Liver (tissue), 9 donors: ENCODE results near the gene DYRK3. TPM values are rescaled to one million over a fixed set of nuclear protein-coding genes. Genes with fewer than 3 reads are reported as not detected.

Source experiments
- DNase-seq: peaks from one replicate; pipeline ENCODE4 v3.0.0-alpha.2; 2017; ENCODE audit warnings: low spot score
- H3K27ac ChIP-seq, 2 donors: one replicate each; pipeline ENCODE4 v1.7.0; 2013; ENCODE audit warnings: inconsistent platforms in 2 of 2, low read length in 2 of 2, control low read depth in 1 of 2, low read depth in 1 of 2, mild to moderate bottlenecking in 1 of 2
- H3K27me3 ChIP-seq, 4 donors: one replicate each; pipeline versions ENCODE4 v1.6.1 to v1.7.0; 2013; ENCODE audit warnings: low read length in 3 of 4, inconsistent platforms in 1 of 4, mild to moderate bottlenecking in 1 of 4, moderate library complexity in 1 of 4; ENCODE audit not compliant: control insufficient read depth in 4 of 4, insufficient read depth in 4 of 4
- H3K36me3 ChIP-seq, 4 donors: one replicate each; pipeline versions ENCODE4 v1.6.1 to v1.7.0; 2013; ENCODE audit warnings: low read length in 3 of 4, mild to moderate bottlenecking in 3 of 4, low read depth in 1 of 4, moderate library complexity in 1 of 4; ENCODE audit not compliant: control insufficient read depth in 4 of 4, insufficient read depth in 3 of 4
- H3K4me1 ChIP-seq, 4 donors: one replicate each; pipeline versions ENCODE4 v1.6.1 to v1.7.0; 2013; ENCODE audit warnings: low read length in 3 of 4, mild to moderate bottlenecking in 3 of 4, moderate library complexity in 1 of 4; ENCODE audit not compliant: control insufficient read depth in 4 of 4, insufficient read depth in 4 of 4
- H3K4me3 ChIP-seq, 3 donors: one replicate each; pipeline versions ENCODE4 v1.6.1 to v1.7.0; 2013; ENCODE audit warnings: low read length in 3 of 3, control low read depth in 1 of 3, low read depth in 1 of 3, mild to moderate bottlenecking in 1 of 3
- H3K9ac ChIP-seq, 2 donors: one replicate each; pipeline ENCODE4 v1.7.0; 2013; ENCODE audit warnings: low read length in 2 of 2, mild to moderate bottlenecking in 2 of 2, moderate library complexity in 2 of 2, control low read depth in 1 of 2, low read depth in 1 of 2
- H3K9me3 ChIP-seq, 4 donors: one replicate each; pipeline versions ENCODE4 v1.6.1 to v1.7.0; 2013; ENCODE audit warnings: low read length in 3 of 4; ENCODE audit not compliant: control insufficient read depth in 4 of 4
- ATF3 ChIP-seq: IDR thresholded peaks from 2 replicates; pipeline ENCODE4 v1.6.1; 2016; ENCODE audit warnings: antibody characterized with exemption
- EGR1 ChIP-seq, 2 donors: IDR thresholded peaks; 2 replicates each; pipeline ENCODE4 v1.6.1; 2016 to 2018; ENCODE audit warnings: antibody characterized with exemption in 2 of 2, low read depth in 2 of 2
- FOXA1 ChIP-seq: IDR thresholded peaks from 2 replicates; pipeline ENCODE4 v1.6.1; 2016; ENCODE audit warnings: antibody characterized with exemption
- FOXA2 ChIP-seq: IDR thresholded peaks from 2 replicates; pipeline ENCODE4 v1.6.1; 2016; ENCODE audit warnings: antibody characterized with exemption
- GABPA ChIP-seq, 2 donors: IDR thresholded peaks in 1 of 2; conservative IDR thresholded peaks in 1 of 2; 2 replicates each; pipeline ENCODE4 v1.6.1; 2016; ENCODE audit warnings: antibody characterized with exemption in 2 of 2, mild to moderate bottlenecking in 1 of 2, moderate library complexity in 1 of 2
- HNF4A ChIP-seq, 2 donors: conservative IDR thresholded peaks; 2 replicates each; pipeline ENCODE4 v1.6.1; 2016; ENCODE audit warnings: antibody characterized with exemption in 2 of 2, mild to moderate bottlenecking in 2 of 2
- HNF4G ChIP-seq: IDR thresholded peaks from 2 replicates; pipeline ENCODE4 v1.6.1; 2016; ENCODE audit warnings: antibody characterized with exemption
- JUND ChIP-seq, 2 donors: IDR thresholded peaks; 2 replicates each; pipeline ENCODE4 v1.6.1; 2016; ENCODE audit warnings: antibody characterized with exemption in 2 of 2
- MAX ChIP-seq: IDR thresholded peaks from 2 replicates; pipeline ENCODE4 v1.6.1; 2016; ENCODE audit warnings: antibody characterized with exemption
- NR2F2 ChIP-seq: IDR thresholded peaks from 2 replicates; pipeline ENCODE4 v1.6.1; 2016; ENCODE audit warnings: antibody characterized with exemption
- RAD21 ChIP-seq, 2 donors: IDR thresholded peaks; 2 replicates each; pipeline ENCODE4 v1.6.1; 2016; ENCODE audit warnings: antibody characterized with exemption in 2 of 2, mild to moderate bottlenecking in 2 of 2
- REST ChIP-seq: IDR thresholded peaks from 2 replicates; pipeline ENCODE4 v1.6.1; 2016; ENCODE audit warnings: antibody characterized with exemption, mild to moderate bottlenecking
- RXRA ChIP-seq, 2 donors: IDR thresholded peaks; 2 replicates each; pipeline ENCODE4 v1.6.1; 2017 to 2018; ENCODE audit warnings: antibody characterized with exemption in 2 of 2, mild to moderate bottlenecking in 1 of 2
- SP1 ChIP-seq: IDR thresholded peaks from 2 replicates; pipeline ENCODE4 v1.6.1; 2018; ENCODE audit warnings: antibody characterized with exemption, mild to moderate bottlenecking
- TAF1 ChIP-seq: conservative IDR thresholded peaks from 2 replicates; pipeline ENCODE4 v1.6.1; 2016; ENCODE audit warnings: antibody characterized with exemption, mild to moderate bottlenecking
- YY1 ChIP-seq: IDR thresholded peaks from 2 replicates; pipeline ENCODE4 v1.6.1; 2016; ENCODE audit warnings: antibody characterized with exemption, mild to moderate bottlenecking
- WGBS: extraction: QIAGEN DNeasy Blood & Tissue Kit; methylation state at CpG from one replicate; pipeline ENCODE4 v1.1.7; 2013; 5-methylcytosine and 5-hydroxymethylcytosine counted together
- polyA plus RNA-seq, 2 donors: library from polyadenylated mRNA; stranded (reverse) in 1 of 2; unstranded in 1 of 2; fragments of 200-250 nt in 1 of 2; fragments of >200 nt in 1 of 2; fragmentation: Nextera tagmentation in 1 of 2; extraction: Ambion mirVana in 1 of 2; gene quantifications; one replicate each; pipeline versions ENCODE4 v1.2.1 to v1.2.3, GENCODE V29; 2013 to 2015
- total RNA-seq, 2 donors: library from RNA; depleted of rRNA; stranded (reverse); fragments of >200 nt; gene quantifications; one replicate each; pipeline ENCODE4 v1.2.3, GENCODE V29; 2014
- TF ChIP-seq, protein P1 (sequence below): IDR thresholded peaks from 2 replicates; pipeline ENCODE4 v1.6.1; 2016; ENCODE audit warnings: antibody characterized with exemption
- TF ChIP-seq, protein P2 (sequence below): fragments of 150-350 bp; IDR thresholded peaks from 2 replicates; pipeline ENCODE4 v1.5.1; 2017; ENCODE audit warnings: improper control_type of control experiment, low read depth, low read length; ENCODE audit not compliant: missing input control
- donor health status: healthy.
- donor health status: healthy.
- donor health status: healthy.
- donor health status: healthy.
- donor health status: healthy.

DYRK3 gene
- total and polyA plus RNA-seq, 4 donors, result 1.5 to 41.8 (median 5.0) TPM

DNA sequence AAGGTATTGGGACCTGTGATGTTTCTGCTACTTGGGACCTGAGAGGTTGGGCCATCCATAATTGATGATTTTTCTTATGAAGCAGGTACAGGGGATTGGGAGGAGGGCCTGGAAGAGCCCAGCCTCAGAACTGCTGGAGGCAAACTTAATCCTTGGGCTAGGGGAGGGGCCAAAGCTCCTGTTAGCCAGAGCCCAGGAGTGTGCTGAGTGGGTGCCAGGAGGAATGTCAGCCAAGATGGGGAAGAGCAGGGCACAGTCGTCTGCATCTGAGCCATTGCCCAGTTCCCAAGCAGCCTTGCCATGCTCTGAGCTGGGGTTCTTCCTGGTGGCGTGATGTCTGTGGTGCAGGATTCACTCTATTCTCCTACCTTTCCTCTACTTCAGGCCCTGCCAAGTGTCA, 55.2 kb downstream of the DYRK3 start (continued):
- TF ChIP-seq, protein P1, sequence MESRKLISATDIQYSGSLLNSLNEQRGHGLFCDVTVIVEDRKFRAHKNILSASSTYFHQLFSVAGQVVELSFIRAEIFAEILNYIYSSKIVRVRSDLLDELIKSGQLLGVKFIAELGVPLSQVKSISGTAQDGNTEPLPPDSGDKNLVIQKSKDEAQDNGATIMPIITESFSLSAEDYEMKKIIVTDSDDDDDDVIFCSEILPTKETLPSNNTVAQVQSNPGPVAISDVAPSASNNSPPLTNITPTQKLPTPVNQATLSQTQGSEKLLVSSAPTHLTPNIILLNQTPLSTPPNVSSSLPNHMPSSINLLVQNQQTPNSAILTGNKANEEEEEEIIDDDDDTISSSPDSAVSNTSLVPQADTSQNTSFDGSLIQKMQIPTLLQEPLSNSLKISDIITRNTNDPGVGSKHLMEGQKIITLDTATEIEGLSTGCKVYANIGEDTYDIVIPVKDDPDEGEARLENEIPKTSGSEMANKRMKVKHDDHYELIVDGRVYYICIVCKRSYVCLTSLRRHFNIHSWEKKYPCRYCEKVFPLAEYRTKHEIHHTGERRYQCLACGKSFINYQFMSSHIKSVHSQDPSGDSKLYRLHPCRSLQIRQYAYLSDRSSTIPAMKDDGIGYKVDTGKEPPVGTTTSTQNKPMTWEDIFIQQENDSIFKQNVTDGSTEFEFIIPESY, result no peak
- TF ChIP-seq TAF1, result no peak
- no peak for TF ChIP-seq FOXA1
- TF ChIP-seq NR2F2, result no peak
- TF ChIP-seq RAD21 (IDR thresholded peaks at IDR 0.05), result no peak
- TF ChIP-seq HNF4A (conservative IDR thresholded peaks at IDR 0.05), result no peak
- no peak for TF ChIP-seq FOXA2
- TF ChIP-seq MAX, result no peak
- TF ChIP-seq YY1, result no peak

GRCh38 chr1:206691604-206692003, 56.3 kb downstream of the DYRK3 start:
- no peaks in the 10 kb centered on the region for H3K36me3 ChIP-seq
- H3K9ac ChIP-seq, result no peak overlapping the region
- peaks cover 47 to 80% (median 68%) of the 10 kb centered on the region in 4 donors for H3K4me1 ChIP-seq
- H3K27me3 ChIP-seq, result no peaks in the 10 kb centered on the region
- peak overlapping the region; percentile 80 to 87 for H3K27ac ChIP-seq
- no peaks in the 10 kb centered on the region for H3K9me3 ChIP-seq
- TF ChIP-seq ATF3 (no peak), EGR1 (IDR thresholded peaks at IDR 0.05; ENCODE audit: low read depth in 2 of 2) (no peak), SP1 (peak; percentile 81), TAF1 (peak; percentile 41), YY1 (peak; percentile 37), RXRA (IDR thresholded peaks at IDR 0.05) (peak; percentile 81 to 88), MAX (no peak), RAD21 (IDR thresholded peaks at IDR 0.05) (peak; percentile 26 to 61), HNF4G (peak; percentile 15), FOXA2 (no peak), FOXA1 (no peak), GABPA (IDR thresholded peaks at IDR 0.05 in 1 of 2, conservative IDR thresholded peaks at IDR 0.05 in 1 of 2) (no peak), NR2F2 (peak; percentile 75), REST (peak; percentile 40), JUND (IDR thresholded peaks at IDR 0.05) (peak in 1 of 2 donors; percentile 48), HNF4A (conservative IDR thresholded peaks at IDR 0.05) (peak; percentile 77 to 80)
- TF ChIP-seq, protein P2, sequence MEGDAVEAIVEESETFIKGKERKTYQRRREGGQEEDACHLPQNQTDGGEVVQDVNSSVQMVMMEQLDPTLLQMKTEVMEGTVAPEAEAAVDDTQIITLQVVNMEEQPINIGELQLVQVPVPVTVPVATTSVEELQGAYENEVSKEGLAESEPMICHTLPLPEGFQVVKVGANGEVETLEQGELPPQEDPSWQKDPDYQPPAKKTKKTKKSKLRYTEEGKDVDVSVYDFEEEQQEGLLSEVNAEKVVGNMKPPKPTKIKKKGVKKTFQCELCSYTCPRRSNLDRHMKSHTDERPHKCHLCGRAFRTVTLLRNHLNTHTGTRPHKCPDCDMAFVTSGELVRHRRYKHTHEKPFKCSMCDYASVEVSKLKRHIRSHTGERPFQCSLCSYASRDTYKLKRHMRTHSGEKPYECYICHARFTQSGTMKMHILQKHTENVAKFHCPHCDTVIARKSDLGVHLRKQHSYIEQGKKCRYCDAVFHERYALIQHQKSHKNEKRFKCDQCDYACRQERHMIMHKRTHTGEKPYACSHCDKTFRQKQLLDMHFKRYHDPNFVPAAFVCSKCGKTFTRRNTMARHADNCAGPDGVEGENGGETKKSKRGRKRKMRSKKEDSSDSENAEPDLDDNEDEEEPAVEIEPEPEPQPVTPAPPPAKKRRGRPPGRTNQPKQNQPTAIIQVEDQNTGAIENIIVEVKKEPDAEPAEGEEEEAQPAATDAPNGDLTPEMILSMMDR, result no peak
- TF ChIP-seq, protein P1, result no peak
- H3K4me3 ChIP-seq, result no peak overlapping the region
- 23% methylated on average over 8 of the region's 8 CpGs for WGBS
- DNase-seq, result peak; percentile 56
